SK-N-MC (cell line): ENCODE data around the gene RAI14.

Source experiments
- EZH2 ChIP-seq: fragments of 200-600 bp; sonication (generic); IDR thresholded peaks from one replicate; pipeline ENCODE4 v1.6.1; 2017; ENCODE audit warnings: antibody characterized with exemption
- FOXP2 ChIP-seq: optimal IDR thresholded peaks from 2 replicates; pipeline ENCODE3; 2011; ENCODE audit warnings: mild to moderate bottlenecking, moderate library complexity; ENCODE audit not compliant: insufficient read depth; ENCODE audit errors: extremely low read length, control extremely low read depth
- POLR2AphosphoS5 ChIP-seq: IDR thresholded peaks from 2 replicates; pipeline ENCODE4 v1.6.1; 2012; ENCODE audit warnings: mild to moderate bottlenecking, low read depth, low read length, borderline replicate concordance

DNA sequence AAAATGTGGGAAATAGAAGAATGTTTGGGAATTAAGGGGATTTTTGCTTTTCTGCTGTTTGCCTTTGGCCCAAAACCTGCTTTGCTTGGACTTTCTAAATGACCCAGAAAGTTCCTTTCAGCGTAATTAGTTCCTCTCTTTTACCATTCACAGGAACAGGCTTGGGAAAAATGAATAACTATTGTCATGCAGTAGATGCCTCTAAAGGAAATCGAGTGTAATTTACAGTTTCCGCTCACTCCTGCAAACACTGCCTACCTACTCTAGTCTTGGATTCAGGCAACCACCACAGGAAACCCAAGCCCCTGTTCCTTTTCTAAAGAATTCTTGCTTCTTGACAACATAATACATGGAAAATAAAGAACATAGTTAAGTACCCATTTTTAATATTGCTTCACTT lies 207.8 kb downstream of the RAI14 start:
- TF ChIP-seq EZH2 (no peak), POLR2AphosphoS5 (no peak), FOXP2 (no peak)
